Activated CD4-positive, alpha-beta T cell treated with anti-CD3 and anti-CD28 coated beads, Interleukin-2, Interleukin-4, amounts not matched to agents 100 ng/mL and 50 ng/mL, durations not matched to agents 16 hours and 8 hours (primary cell): ENCODE data around the gene TERB1.
A peak's percentile ranks its signal among the peaks of the same experiment; 100 is the strongest.

ENCODE experiments used
- DNase-seq: peaks from one replicate; pipeline ENCODE4 v3.0.0-alpha.2; 2020; ENCODE audit warnings: low spot score

Gene TERB1

GRCh38 chr16:66741950-66742808, 59.2 kb downstream of the TERB1 start:
- DNase-seq = no peak

DNA sequence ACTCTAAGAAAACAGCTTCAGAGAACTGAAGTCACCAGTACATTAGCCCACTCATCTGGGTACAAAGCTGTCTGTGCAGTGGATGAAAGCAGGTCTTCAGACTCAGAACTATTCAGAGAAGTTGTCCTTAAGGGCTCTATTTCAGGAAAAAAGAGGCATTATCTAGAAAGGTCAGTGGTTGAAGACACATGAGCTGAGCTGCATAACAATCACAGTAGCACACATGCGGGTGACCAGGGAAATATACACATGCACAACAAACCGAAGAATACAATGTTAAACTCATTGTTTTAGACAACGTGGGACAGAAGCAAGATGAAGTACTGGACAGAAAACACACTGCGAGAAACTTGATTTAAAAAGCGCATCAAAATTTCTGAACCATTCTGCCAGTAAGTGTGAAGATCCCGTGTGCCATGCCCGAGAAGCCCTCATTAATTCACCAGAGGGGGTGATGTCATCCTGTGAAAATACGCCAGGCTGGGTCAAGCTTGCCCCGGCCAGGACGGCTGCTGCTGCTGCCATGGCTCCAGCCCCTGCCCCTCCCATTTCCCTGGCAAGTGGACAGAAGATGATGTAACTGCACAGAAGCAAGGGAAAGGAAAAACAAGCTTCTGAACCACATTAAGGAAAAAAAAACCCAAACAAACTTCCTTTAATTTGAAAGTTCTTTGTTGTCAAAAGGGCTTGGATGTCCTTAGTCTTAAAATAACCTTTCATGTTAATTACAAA, 60.0 kb downstream of the TERB1 start:
- DNase-seq = no peak

GRCh38 chr16:66740533-66740932, 60.9 kb downstream of the TERB1 start:
- no peak for DNase-seq

DNA sequence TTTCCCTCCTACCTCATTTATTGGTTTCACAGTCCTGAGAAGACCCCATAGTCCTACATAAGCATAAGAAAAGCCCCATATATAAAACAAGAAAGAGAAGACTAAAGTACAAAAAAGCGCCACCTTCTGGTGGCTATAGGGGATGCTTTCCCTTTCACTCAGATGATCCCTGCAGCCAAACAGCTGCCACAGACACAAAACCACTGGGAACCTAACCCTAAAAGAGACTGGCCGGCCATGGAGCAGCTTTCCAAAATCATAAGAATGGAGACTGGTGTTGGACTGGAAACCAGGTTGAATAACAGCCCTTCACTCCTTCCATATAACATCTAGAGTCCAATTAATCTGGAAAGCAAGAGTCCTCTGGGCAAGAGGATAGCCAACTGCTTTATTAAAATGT, 61.4 kb downstream of the TERB1 start:
- DNase-seq = peak; percentile 28

- no peak for DNase-seq
Measured at GRCh38 chr16:66735891-66736290, 65.5 kb downstream of the TERB1 start.

GRCh38 chr16:66731101-66731500, 70.3 kb downstream of the TERB1 start:
- no peak for DNase-seq

DNA sequence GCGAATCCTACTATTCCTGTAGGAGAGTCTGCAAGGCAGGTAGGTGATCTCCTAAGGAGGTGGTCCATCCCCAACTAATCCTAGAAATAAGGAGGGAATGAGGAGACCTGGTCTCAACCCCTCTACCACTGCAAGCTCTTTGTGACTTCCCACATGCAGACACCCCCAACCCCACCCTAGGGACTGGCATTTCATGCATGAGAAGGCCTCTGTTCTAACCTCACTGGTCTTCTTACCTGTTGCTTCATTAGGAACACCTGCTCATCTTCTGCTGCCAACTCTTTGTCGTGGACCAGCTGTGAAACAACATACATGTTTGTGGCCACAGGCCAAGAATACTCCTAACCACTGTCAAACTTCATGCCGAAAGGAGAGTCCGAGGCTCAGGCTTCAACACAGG, 72.6 kb downstream of the TERB1 start:
- DNase-seq = no peak

DNA sequence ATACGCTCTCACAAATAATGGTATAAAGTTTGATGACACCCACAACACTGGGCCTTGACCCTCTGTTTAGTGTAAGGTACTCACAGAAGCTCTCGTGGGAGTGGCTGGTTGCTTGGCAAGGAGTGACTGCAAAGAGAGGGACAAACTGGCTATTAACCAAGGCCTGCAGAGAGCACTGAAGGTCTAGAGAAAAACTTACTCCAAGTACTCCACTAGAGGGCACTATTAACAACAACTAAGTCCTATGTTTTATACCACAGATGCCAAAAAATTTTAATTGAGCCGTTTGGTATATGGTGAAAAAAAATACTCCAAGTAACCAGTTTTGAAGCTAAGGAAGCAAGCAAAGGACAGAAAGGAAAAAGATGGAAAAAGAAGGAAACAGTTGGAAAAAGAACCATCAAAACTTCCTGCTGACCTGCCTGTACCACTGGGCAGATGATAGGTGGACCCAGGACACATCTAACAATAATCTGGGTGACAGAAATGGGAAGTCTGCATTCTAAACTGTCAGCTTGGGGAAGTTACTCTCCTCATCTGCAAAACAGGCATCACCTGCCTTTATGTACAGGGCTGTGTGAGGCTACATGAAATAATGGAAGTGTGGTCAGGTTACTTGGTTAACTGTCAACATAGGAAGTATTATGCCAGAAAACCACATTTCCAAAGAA, 73.1 kb downstream of the TERB1 start:
- DNase-seq = peak; percentile 63

DNA sequence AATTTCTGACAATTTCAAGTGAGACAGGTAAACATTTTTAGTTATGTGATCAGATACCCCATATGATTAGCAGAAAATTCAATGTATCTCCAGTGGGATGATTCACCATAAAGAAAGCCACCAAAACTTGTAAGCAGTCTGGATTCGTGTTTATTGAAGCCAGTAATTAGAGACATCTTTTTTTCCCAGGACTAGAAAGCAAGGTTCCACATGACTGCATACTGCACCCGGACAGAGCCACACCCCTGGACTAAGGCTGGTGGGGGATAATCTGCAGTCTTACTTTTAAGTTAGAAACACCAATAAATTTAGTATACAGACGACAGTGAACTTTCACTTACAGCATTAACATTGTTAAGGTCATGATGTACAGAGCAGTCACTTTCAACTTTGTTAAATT, 80.6 kb downstream of the TERB1 start:
- DNase-seq = no peak

DNA sequence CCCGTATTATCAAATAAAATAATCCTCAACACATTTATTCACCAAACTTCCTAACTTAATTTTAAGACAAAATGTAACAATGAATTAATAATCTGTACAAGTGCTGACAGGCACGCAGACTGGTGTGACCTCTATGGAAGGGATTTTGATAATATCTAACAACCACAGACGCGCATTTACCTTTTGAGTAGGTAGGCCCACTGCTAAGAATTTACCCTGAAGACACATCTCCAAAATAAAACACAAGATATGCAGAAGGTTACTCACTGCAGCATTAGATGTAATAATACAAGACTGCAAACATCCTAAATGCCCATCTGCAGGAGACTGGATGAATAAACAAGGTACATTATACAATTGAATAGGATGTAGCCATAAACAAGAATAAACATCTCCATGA, 82.1 kb downstream of the TERB1 start:
- no peak for DNase-seq

GRCh38 chr16:66717776-66718175, 83.6 kb downstream of the TERB1 start:
- no peak for DNase-seq

DNA sequence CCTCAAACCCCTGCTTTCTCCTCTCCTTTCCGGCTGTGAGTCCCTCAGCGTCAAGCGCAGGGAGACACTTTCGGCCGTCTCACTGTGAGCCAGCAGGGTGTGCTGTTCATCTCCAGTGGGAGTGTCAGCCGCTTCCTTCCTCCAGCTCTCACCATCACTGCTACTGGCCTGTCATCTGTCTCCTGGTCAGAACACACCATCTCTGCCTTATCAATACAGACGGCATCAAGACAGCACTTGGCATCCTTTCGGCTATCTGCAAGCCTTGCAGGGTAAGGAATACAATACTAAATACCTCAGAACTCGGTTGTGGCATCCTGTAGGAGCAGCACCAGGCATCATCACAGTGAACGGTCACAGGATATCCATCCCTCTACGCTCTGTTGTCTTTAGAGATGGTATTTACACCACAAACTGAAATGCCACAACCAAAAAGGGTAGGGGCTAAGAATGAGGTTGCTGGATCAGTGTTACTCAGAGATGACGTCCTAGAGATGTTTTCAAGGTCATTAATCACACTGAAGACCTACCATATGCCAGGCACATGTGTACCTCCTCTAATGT, 84.2 kb downstream of the TERB1 start:
- peak; percentile 13 for DNase-seq

DNA sequence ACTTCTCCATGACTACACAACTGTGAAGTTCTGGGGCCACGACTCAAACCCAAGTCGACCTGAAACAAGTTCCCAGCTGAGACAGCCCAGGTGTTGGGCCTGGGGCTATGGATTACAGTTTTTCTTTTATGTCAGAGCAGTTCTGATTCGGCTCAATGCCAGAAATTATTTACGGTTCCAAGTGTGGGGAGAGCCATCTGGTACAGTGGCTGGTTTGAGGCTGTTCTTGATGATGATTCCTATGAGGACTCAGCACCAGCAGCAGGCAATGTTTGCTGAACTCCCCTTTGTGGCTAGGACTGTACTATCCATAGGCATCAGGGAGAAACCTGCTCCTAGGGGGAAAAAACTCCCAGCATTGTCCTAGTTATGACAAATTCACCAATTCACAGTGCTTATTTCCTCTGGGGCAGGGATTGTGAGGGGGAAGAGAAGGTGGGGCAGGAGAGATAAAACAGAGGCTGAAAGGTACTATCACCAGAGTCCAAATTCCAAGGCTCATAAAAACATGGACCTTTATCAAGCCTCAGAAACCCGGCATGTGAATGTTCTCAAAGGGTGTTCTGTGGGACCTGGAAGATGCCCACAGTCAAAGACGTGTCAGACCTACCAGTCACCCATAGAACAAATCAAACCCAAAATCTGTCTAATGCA, 86.6 kb downstream of the TERB1 start:
- DNase-seq = no peak

DNA sequence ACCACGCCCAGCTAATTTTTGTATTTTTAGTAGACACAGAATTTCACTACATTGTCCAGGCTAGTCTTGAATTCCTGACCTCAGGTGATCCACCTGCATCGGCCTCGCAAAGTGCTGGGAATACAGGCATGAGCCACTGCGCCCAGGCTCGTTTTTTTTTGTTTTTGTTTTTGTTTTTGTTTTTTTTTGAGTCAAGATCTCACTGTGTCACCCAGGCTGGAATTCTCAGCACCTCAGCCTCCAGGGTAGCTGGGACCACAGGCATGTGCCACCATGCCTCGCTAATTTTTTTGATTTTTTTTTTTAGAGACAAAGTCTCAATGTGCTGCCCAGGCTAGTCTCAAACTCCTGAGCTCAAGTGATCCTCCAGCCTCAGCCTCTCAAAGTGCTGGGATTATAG, 87.3 kb downstream of the TERB1 start:
- DNase-seq = no peak

- DNase-seq = no peak
Measured at GRCh38 chr16:66713076-66713475, 88.3 kb downstream of the TERB1 start.

GRCh38 chr16:66712512-66712911, 88.9 kb downstream of the TERB1 start:
- no peak for DNase-seq

GRCh38 chr16:66711581-66711980, 89.8 kb downstream of the TERB1 start:
- DNase-seq = no peak

- no peak for DNase-seq
Measured at GRCh38 chr16:66706506-66706880, 94.9 kb downstream of the TERB1 start.

DNA sequence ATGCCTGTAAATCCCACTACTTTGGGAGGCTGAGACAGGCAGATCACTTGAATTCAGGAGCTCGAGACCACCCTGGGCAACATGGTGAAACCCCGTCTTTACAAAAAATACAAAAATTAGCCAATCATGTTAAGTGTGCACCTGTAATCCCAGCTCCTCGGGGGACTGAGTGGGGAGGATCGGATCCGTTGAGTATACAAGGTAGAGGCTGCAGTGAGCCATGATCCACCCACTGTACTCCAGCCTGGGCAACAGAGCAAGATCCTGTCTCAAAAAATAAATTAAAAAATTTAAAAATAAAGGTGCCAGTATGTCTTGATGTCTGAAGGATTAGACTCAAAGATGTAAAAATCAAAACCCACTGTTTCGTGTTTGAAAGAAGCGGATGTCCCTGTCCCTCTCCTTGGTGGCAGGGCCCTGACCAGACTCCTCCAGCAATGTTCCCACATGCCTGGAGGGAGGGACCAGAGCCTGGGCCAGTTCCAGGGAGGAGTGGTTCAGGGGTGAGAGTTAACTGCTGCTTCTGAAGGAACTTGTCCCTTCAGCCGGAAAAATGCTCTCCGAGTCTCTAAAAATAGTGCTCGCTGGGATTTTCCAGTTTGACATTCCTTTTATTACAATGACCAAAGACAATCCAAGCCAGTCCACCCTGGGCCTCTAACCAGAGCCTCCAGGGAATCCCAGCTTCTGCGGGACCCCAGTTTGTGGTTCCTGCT, 95.4 kb downstream of the TERB1 start:
- no peak for DNase-seq
